DOHH2 (cell line): Measurements from ENCODE around the gene FXYD6.

Experiments
- H3F3A ChIP-seq: fragments of 200-600 bp; sonication (generic), shearing (Covaris generic); 2 replicates; pipeline ENCODE4 v1.6.0; 2016; ENCODE audit warnings: antibody characterized with exemption, mild to moderate bottlenecking; ENCODE audit not compliant: control insufficient read depth, insufficient read depth
- H3K27ac ChIP-seq: fragments of 200-600 bp; sonication (generic); 2 replicates; pipeline ENCODE4 v1.5.1; 2014; ENCODE audit warnings: low read depth, mild to moderate bottlenecking, low read length, moderate library complexity
- H3K27me3 ChIP-seq: fragments of 200-600 bp; sonication (generic); 2 replicates; pipeline ENCODE4 v1.6.1; 2014; ENCODE audit warnings: mild to moderate bottlenecking, low read length, mixed read lengths; ENCODE audit not compliant: control insufficient read depth
- H3K36me3 ChIP-seq: fragments of 200-600 bp; sonication (generic); 2 replicates; pipeline ENCODE4 v1.6.1; 2014; ENCODE audit warnings: mild to moderate bottlenecking, low read length, moderate library complexity, mixed read lengths; ENCODE audit not compliant: control insufficient read depth
- H3K4me1 ChIP-seq: fragments of 200-600 bp; sonication (generic); 2 replicates; pipeline ENCODE4 v1.6.1; 2014; ENCODE audit warnings: mild to moderate bottlenecking, low read length, mixed read lengths; ENCODE audit not compliant: control insufficient read depth
- H3K4me2 ChIP-seq: fragments of 200-600 bp; sonication (generic); 2 replicates; pipeline ENCODE4 v1.6.0; 2014; ENCODE audit warnings: mild to moderate bottlenecking, low read length, moderate library complexity
- H3K4me3 ChIP-seq: fragments of 200-600 bp; sonication (generic); 2 replicates; pipeline ENCODE4 v1.5.1; 2014; ENCODE audit warnings: mild to moderate bottlenecking, low read length, mixed read lengths
- H3K79me2 ChIP-seq: fragments of 200-600 bp; sonication (generic); 2 replicates; pipeline ENCODE4 v1.6.1; 2014; ENCODE audit warnings: mild to moderate bottlenecking, low read length, mixed read lengths; ENCODE audit not compliant: control insufficient read depth
- H3K9me2 ChIP-seq: fragments of 200-600 bp; sonication (generic); replicated peaks from 2 replicates; pipeline ENCODE4 v1.6.1; 2014; ENCODE audit warnings: mild to moderate bottlenecking, low read length, mixed read lengths; ENCODE audit not compliant: control insufficient read depth
- H3K9me3 ChIP-seq: fragments of 200-600 bp; sonication (generic); 2 replicates; pipeline ENCODE4 v1.6.1; 2014; ENCODE audit warnings: antibody characterized with exemption, low read length, mixed read lengths; ENCODE audit not compliant: control insufficient read depth, insufficient read depth
- H4K20me1 ChIP-seq: fragments of 200-600 bp; sonication (generic); 2 replicates; pipeline ENCODE4 v1.6.0; 2014; ENCODE audit warnings: low read depth, mild to moderate bottlenecking, antibody characterized with exemption, low read length, moderate library complexity; ENCODE audit not compliant: control insufficient read depth, insufficient read depth
- EZH2phosphoT487 ChIP-seq: fragments of 200-600 bp; sonication (generic); IDR thresholded peaks from 2 replicates; pipeline ENCODE4 v1.6.1; 2017; ENCODE audit warnings: borderline replicate concordance, mild to moderate bottlenecking, antibody characterized with exemption, low read length, moderate library complexity, mixed read lengths
- TF ChIP-seq, protein P1 (sequence below): fragments of 200-600 bp; sonication (generic); IDR thresholded peaks from one replicate; pipeline ENCODE4 v1.5.1; 2014; ENCODE audit warnings: antibody characterized with exemption, mild to moderate bottlenecking, low read depth, low read length; ENCODE audit not compliant: poor library complexity, severe bottlenecking

The FXYD6 gene

GRCh38 chr11:117902001-117902845 lies 25.8 kb upstream of the FXYD6 start:
- no peak for TF ChIP-seq EZH2phosphoT487
- TF ChIP-seq, protein P1, sequence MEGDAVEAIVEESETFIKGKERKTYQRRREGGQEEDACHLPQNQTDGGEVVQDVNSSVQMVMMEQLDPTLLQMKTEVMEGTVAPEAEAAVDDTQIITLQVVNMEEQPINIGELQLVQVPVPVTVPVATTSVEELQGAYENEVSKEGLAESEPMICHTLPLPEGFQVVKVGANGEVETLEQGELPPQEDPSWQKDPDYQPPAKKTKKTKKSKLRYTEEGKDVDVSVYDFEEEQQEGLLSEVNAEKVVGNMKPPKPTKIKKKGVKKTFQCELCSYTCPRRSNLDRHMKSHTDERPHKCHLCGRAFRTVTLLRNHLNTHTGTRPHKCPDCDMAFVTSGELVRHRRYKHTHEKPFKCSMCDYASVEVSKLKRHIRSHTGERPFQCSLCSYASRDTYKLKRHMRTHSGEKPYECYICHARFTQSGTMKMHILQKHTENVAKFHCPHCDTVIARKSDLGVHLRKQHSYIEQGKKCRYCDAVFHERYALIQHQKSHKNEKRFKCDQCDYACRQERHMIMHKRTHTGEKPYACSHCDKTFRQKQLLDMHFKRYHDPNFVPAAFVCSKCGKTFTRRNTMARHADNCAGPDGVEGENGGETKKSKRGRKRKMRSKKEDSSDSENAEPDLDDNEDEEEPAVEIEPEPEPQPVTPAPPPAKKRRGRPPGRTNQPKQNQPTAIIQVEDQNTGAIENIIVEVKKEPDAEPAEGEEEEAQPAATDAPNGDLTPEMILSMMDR, result no peak
- H3K4me1 ChIP-seq, result peaks cover 4% of the 10 kb centered on the region

DNA sequence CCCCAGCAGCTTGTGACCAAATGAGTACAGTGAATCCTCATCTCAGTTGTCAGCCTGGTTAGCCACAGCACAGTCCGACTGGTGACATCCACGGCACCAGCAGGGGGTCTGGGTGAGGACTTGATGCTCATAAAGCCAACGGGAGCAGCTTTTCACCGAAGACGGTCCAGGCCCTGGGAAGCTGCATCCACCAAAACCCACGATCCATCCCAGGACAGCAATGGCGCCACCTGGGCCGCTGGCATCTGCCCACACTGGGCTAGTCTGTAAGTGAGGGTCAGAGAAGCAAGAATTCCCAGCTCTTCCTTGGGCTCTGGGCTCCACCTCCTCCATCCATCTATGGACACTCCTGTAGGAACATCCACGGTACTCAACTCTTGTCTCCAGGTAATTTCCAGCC lies 25.1 kb upstream of the FXYD6 start:
- Histone ChIP-seq H3K4me2 (no peak overlapping the region), H3K27me3 (peaks cover 12% of the 10 kb centered on the region), H3K79me2 (no peaks in the 10 kb centered on the region), H3K9me3 (no peaks in the 10 kb centered on the region), H3K36me3 (no peaks in the 10 kb centered on the region), H3F3A (no peaks in the 10 kb centered on the region), H3K4me1 (no peaks in the 10 kb centered on the region), H4K20me1 (no peaks in the 10 kb centered on the region), H3K9me2 (no peaks in the 10 kb centered on the region), H3K4me3 (no peak overlapping the region), H3K27ac (no peak overlapping the region)
- TF ChIP-seq, protein P1, result no peak
- no peak for TF ChIP-seq EZH2phosphoT487

More at GRCh38 chr11:117902001-117902845, 25.8 kb upstream of the FXYD6 start:
- Histone ChIP-seq H3K27ac (no peak overlapping the region), H3F3A (no peaks in the 10 kb centered on the region), H3K36me3 (no peaks in the 10 kb centered on the region), H3K79me2 (no peaks in the 10 kb centered on the region), H3K27me3 (peaks cover 12% of the 10 kb centered on the region; the same call in 1 of the 2 replicates), H4K20me1 (no peaks in the 10 kb centered on the region), H3K4me3 (no peak overlapping the region), H3K4me2 (no peak overlapping the region), H3K9me3 (no peaks in the 10 kb centered on the region), H3K9me2 (no peaks in the 10 kb centered on the region)

- H3F3A ChIP-seq, result no peaks in the 10 kb centered on the region
- H3K9me3 ChIP-seq, result no peaks in the 10 kb centered on the region
- H4K20me1 ChIP-seq, result no peaks in the 10 kb centered on the region
- no peaks in the 10 kb centered on the region for H3K36me3 ChIP-seq
- H3K79me2 ChIP-seq, result no peaks in the 10 kb centered on the region
- H3K4me1 ChIP-seq, result no peaks in the 10 kb centered on the region
- H3K9me2 ChIP-seq, result no peaks in the 10 kb centered on the region
- H3K4me3 ChIP-seq, result no peak overlapping the region
- H3K27ac ChIP-seq, result no peak overlapping the region
- peaks cover 19% of the 10 kb centered on the region for H3K27me3 ChIP-seq
- no peak for TF ChIP-seq EZH2phosphoT487
- TF ChIP-seq, protein P1, result no peak
- no peak overlapping the region for H3K4me2 ChIP-seq
Observed at GRCh38 chr11:117900720-117901440, 24.4 kb upstream of the FXYD6 start.
